GM21529 (cell line): ENCODE measurements around the gene PDCL2.
"Not testable (repeated sequence)": the region's sequence is repeated elsewhere in the genome, so short reads cannot be mapped to it uniquely, and the experiment has no call there.

Experiments used
- ATAC-seq: cut with Tn5 transposase; IDR thresholded peaks from one replicate; pipeline ENCODE4 v1.9.1; 2021; ENCODE audit not compliant: unreplicated experiment

PDCL2 gene

GRCh38 chr4:55592014-55592413 lies at the start of gene PDCL2:
Gene PDCL2, minus strand, starts transcription at chr4:55592245. Its CDS starts 136 bp downstream, at chr4:55592109.
- ATAC-seq: no peak

GRCh38 chr4:55637272-55637820 lies 45.3 kb upstream of the PDCL2 start:
- no peak for ATAC-seq

- ATAC-seq: no peak
Observed at GRCh38 chr4:55636656-55636999, 44.6 kb upstream of the PDCL2 start.

- peak; percentile 82 for ATAC-seq
Observed at GRCh38 chr4:55635741-55636655, 44.0 kb upstream of the PDCL2 start, which contains the start of gene NMU. Gene NMU, minus strand, starts transcription at chr4:55636298. Its CDS starts 106 bp downstream, at chr4:55636192.

- no peak for ATAC-seq
Observed at GRCh38 chr4:55635282-55635681, 43.2 kb upstream of the PDCL2 start.

- no peak for ATAC-seq
Observed at GRCh38 chr4:55634417-55635128, 42.5 kb upstream of the PDCL2 start.

GRCh38 chr4:55633903-55634302 lies 41.9 kb upstream of the PDCL2 start:
- ATAC-seq: no peak

GRCh38 chr4:55625835-55626234 lies 33.8 kb upstream of the PDCL2 start:
- no peak for ATAC-seq

GRCh38 chr4:55624063-55624462 lies 32.0 kb upstream of the PDCL2 start:
- ATAC-seq: not testable (repeated sequence)

- no peak for ATAC-seq
Observed at GRCh38 chr4:55618546-55619143, 26.6 kb upstream of the PDCL2 start.

GRCh38 chr4:55617587-55618197 lies 25.6 kb upstream of the PDCL2 start:
- ATAC-seq: peak; percentile 99

- no peak for ATAC-seq
Observed at GRCh38 chr4:55615008-55615407, 23.0 kb upstream of the PDCL2 start.

GRCh38 chr4:55613621-55614020 lies 21.6 kb upstream of the PDCL2 start:
- ATAC-seq: no peak

GRCh38 chr4:55612341-55612740 lies 20.3 kb upstream of the PDCL2 start:
- no peak for ATAC-seq

- no peak for ATAC-seq
Observed at GRCh38 chr4:55611358-55612059, 19.5 kb upstream of the PDCL2 start.

GRCh38 chr4:55610381-55610780 lies 18.3 kb upstream of the PDCL2 start:
- ATAC-seq: no peak

- no peak for ATAC-seq
Observed at GRCh38 chr4:55609393-55609866, 17.4 kb upstream of the PDCL2 start.

- ATAC-seq: no peak
Observed at GRCh38 chr4:55608591-55608990, 16.5 kb upstream of the PDCL2 start.

GRCh38 chr4:55604996-55605395 lies 13.0 kb upstream of the PDCL2 start:
- no peak for ATAC-seq

- ATAC-seq: no peak
Observed at GRCh38 chr4:55600640-55601039, 8.6 kb upstream of the PDCL2 start.
